ENCODE data around the gene CSHL1.

CSHL1 gene

DNA sequence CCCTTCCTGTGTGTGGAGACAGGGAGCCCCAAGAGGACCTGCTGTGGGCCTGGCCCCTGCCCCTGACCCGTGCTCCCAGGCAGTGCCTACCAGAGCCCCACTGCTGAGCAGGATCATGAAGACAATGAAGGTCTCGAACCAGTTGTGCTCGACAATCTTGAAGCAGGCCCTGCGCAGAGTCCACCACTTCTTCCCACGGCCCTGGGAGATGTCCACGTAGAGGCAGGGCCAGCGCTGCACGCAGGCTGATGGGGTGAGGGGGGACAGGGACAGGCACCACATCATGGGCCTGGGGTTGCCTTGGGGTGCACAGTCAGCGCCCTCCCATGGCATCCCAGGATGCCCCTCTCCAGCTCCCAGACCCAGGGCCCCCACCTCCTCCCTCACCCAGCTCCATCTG lies 37.5 kb upstream of the CSHL1 start:
- Histone ChIP-seq H3K4me3 (ENCODE audit: low read length in 2 of 2) (no peak overlapping the region), H3K27ac (ENCODE audit: low read depth in 2 of 2, low read length in 2 of 2) (no peak overlapping the region), H3K36me3 (ENCODE audit: control insufficient read depth in 2 of 2, insufficient read depth in 2 of 2, low read length in 2 of 2) (no peaks in the 10 kb centered on the region), H3K4me1 (ENCODE audit: control insufficient read depth in 2 of 2, insufficient read depth in 2 of 2, low read length in 2 of 2) (peaks cover 8% of the 10 kb centered on the region in 2 donors), H3K9ac (ENCODE audit: low read depth in 1 of 2, low read length in 2 of 2) (no peak overlapping the region), H3K9me3 (ENCODE audit: control insufficient read depth in 2 of 2, low read length in 2 of 2) (no peaks in the 10 kb centered on the region), H3K27me3 (ENCODE audit: control insufficient read depth in 2 of 2, insufficient read depth in 2 of 2, low read length in 2 of 2) (no peaks in the 10 kb centered on the region)

DNA sequence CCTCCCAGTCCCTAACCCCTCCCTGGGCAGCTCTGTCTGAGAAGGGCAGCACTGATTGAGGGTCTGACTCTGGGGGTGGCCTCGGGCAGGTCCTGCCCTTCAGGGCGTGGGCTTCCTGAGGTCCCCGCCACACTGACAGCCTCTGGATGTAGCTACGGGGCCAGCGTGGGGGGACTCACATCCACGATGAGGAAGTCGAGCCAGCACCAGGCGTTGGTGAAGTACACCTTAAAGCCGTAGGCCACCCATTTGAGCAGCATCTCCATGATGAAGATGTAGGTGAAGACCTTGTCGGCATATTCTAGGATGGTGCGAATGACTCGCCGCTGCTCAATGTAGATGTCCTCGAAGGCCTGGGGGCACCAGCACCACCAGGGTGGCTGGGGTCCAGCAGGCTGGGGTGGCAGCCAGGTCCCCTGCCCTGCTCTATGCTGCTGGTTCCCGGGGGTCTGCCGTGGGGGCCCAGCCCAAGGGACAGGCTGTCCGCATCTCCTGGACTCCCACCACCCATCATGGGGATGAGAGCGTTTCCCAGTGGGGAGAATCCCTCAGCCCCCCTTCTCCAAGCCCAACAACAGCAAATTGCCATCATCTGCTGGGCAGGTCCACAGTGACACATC lies 36.8 kb upstream of the CSHL1 start:
- H3K4me3 ChIP-seq (ENCODE audit: low read length in 2 of 2), result no peak overlapping the region
- peaks cover 8% of the 10 kb centered on the region in 2 donors for H3K4me1 ChIP-seq (ENCODE audit: control insufficient read depth in 2 of 2, insufficient read depth in 2 of 2, low read length in 2 of 2)
- no peak overlapping the region for H3K9ac ChIP-seq (ENCODE audit: low read depth in 1 of 2, low read length in 2 of 2)
- H3K27me3 ChIP-seq (ENCODE audit: control insufficient read depth in 2 of 2, insufficient read depth in 2 of 2, low read length in 2 of 2), result no peaks in the 10 kb centered on the region
- H3K9me3 ChIP-seq (ENCODE audit: control insufficient read depth in 2 of 2, low read length in 2 of 2), result no peaks in the 10 kb centered on the region
- H3K27ac ChIP-seq (ENCODE audit: low read depth in 2 of 2, low read length in 2 of 2), result no peak overlapping the region
- H3K36me3 ChIP-seq (ENCODE audit: control insufficient read depth in 2 of 2, insufficient read depth in 2 of 2, low read length in 2 of 2), result no peaks in the 10 kb centered on the region

DNA sequence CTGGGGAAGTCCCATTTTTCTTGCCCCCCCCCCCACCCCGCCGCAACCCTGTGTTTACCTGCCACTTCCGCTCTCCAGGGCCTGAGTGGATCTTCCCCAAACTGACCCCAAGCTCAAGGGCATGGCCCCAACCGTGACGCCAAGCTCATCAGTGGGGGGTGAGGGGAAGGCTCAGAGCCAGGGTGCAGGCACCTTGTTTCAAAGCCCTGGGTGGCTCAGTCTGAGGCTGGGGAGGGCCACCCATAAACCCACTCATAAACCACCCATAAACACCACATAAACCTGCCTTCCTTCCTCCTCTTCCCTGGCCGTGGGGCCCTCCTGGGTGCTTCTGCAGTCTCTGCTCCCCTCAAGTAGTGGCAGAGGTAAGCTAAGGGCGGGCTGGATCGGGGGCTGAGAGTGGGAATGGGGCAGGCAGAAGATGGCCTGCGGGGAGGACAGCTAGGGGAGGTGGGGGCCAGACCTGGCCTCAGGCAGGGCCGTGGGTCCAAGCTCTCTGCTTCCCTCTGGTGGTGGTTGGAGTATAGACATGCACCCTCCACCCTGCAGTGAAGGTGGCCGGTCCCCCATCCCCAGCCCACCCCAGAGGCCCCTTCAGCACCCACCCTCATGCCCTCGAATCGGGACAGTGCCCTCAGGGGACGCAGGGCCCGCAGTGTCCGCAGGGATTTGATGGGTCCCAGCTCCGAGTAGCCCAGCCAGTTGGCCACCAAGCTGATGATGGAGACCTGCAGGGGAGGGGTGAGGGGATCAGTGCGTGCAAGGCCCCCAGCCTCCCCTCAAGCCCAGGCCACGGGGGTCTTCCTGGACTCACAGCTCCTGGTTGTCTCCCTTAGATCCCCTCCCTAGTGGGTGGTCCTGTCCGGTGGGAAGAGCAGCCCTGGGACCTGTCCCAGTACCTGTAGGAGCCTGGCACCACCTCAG lies 35.6 kb upstream of the CSHL1 start:
- no peak overlapping the region for H3K9ac ChIP-seq (ENCODE audit: low read depth in 1 of 2, low read length in 2 of 2)
- no peaks in the 10 kb centered on the region for H3K36me3 ChIP-seq (ENCODE audit: control insufficient read depth in 2 of 2, insufficient read depth in 2 of 2, low read length in 2 of 2)
- peaks cover 8% of the 10 kb centered on the region in 2 donors for H3K4me1 ChIP-seq (ENCODE audit: control insufficient read depth in 2 of 2, insufficient read depth in 2 of 2, low read length in 2 of 2)
- peak overlapping the region in 1 of 2 donors; percentile 32 for H3K27ac ChIP-seq (ENCODE audit: low read depth in 2 of 2, low read length in 2 of 2)
- no peaks in the 10 kb centered on the region for H3K27me3 ChIP-seq (ENCODE audit: control insufficient read depth in 2 of 2, insufficient read depth in 2 of 2, low read length in 2 of 2)
- H3K9me3 ChIP-seq (ENCODE audit: control insufficient read depth in 2 of 2, low read length in 2 of 2), result no peaks in the 10 kb centered on the region
- H3K4me3 ChIP-seq (ENCODE audit: low read length in 2 of 2), result peak overlapping the region; percentile 27 to 50

GRCh38 chr17:63945784-63946439 lies 34.9 kb upstream of the CSHL1 start:
- no peaks in the 10 kb centered on the region for H3K9me3 ChIP-seq (ENCODE audit: control insufficient read depth in 2 of 2, low read length in 2 of 2)
- H3K4me3 ChIP-seq (ENCODE audit: low read length in 2 of 2), result peak overlapping the region in 1 of 2 donors; percentile 20
- no peaks in the 10 kb centered on the region for H3K36me3 ChIP-seq (ENCODE audit: control insufficient read depth in 2 of 2, insufficient read depth in 2 of 2, low read length in 2 of 2)
- H3K9ac ChIP-seq (ENCODE audit: low read depth in 1 of 2, low read length in 2 of 2), result no peak overlapping the region
- no peaks in the 10 kb centered on the region for H3K27me3 ChIP-seq (ENCODE audit: control insufficient read depth in 2 of 2, insufficient read depth in 2 of 2, low read length in 2 of 2)
- H3K4me1 ChIP-seq (ENCODE audit: control insufficient read depth in 2 of 2, insufficient read depth in 2 of 2, low read length in 2 of 2), result peaks cover 8% of the 10 kb centered on the region in 2 donors
- peak overlapping the region in 1 of 2 donors; percentile 32 for H3K27ac ChIP-seq (ENCODE audit: low read depth in 2 of 2, low read length in 2 of 2)

DNA sequence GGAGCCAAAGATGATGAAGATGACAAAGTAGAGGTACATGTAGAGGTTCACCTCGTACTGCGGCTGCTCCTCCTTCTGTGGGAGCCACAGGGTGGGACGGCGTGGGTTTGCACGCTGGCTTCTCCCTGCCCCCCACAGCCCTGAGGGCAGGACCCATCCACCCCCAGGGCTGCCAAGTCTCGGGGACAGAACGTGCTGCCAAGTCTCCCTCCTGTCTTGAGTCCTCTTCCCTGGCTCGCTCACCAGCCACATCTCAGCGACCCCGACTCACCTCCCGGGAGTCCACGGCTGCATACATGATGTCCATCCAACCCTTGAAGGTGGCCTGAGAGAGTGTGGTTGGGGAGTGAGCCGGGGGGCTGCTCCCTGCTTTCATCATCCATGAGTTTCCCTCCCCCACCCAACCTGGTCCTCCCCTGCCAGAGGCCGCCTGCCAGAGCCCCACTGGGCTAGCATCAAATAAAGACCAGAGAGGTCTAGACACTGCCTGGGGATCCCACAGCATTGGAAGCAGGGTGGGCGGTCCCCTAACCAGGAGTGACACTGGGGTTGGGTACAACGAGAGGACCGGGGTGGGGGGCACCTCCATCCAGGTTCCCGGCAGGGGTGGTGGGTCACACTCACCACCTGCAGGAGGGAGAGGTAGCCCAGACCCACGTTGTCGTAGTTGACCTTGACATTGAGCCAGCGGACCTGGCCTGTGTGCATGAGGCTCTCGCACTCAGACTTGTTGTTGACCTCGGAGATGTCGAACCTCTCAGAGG lies 33.9 kb upstream of the CSHL1 start:
- no peaks in the 10 kb centered on the region for H3K9me3 ChIP-seq (ENCODE audit: control insufficient read depth in 2 of 2, low read length in 2 of 2)
- H3K4me1 ChIP-seq (ENCODE audit: control insufficient read depth in 2 of 2, insufficient read depth in 2 of 2, low read length in 2 of 2), result peaks cover 8% of the 10 kb centered on the region in 2 donors
- H3K27me3 ChIP-seq (ENCODE audit: control insufficient read depth in 2 of 2, insufficient read depth in 2 of 2, low read length in 2 of 2), result no peaks in the 10 kb centered on the region
- H3K4me3 ChIP-seq (ENCODE audit: low read length in 2 of 2), result no peak overlapping the region
- H3K36me3 ChIP-seq (ENCODE audit: control insufficient read depth in 2 of 2, insufficient read depth in 2 of 2, low read length in 2 of 2), result no peaks in the 10 kb centered on the region
- no peak overlapping the region for H3K9ac ChIP-seq (ENCODE audit: low read depth in 1 of 2, low read length in 2 of 2)
- no peak overlapping the region for H3K27ac ChIP-seq (ENCODE audit: low read depth in 2 of 2, low read length in 2 of 2)

GRCh38 chr17:63943745-63944144 lies 32.7 kb upstream of the CSHL1 start:
- no peak overlapping the region for H3K9ac ChIP-seq (ENCODE audit: low read depth in 1 of 2, low read length in 2 of 2)
- H3K27ac ChIP-seq (ENCODE audit: low read depth in 2 of 2, low read length in 2 of 2), result no peak overlapping the region
- peaks cover 8% of the 10 kb centered on the region in 2 donors for H3K4me1 ChIP-seq (ENCODE audit: control insufficient read depth in 2 of 2, insufficient read depth in 2 of 2, low read length in 2 of 2)
- H3K27me3 ChIP-seq (ENCODE audit: control insufficient read depth in 2 of 2, insufficient read depth in 2 of 2, low read length in 2 of 2), result no peaks in the 10 kb centered on the region
- no peak overlapping the region for H3K4me3 ChIP-seq (ENCODE audit: low read length in 2 of 2)
- H3K36me3 ChIP-seq (ENCODE audit: control insufficient read depth in 2 of 2, insufficient read depth in 2 of 2, low read length in 2 of 2), result no peaks in the 10 kb centered on the region
- H3K9me3 ChIP-seq (ENCODE audit: control insufficient read depth in 2 of 2, low read length in 2 of 2), result no peaks in the 10 kb centered on the region

- no peaks in the 10 kb centered on the region for H3K9me3 ChIP-seq (ENCODE audit: control insufficient read depth in 2 of 2, low read length in 2 of 2)
- no peaks in the 10 kb centered on the region for H3K36me3 ChIP-seq (ENCODE audit: control insufficient read depth in 2 of 2, insufficient read depth in 2 of 2, low read length in 2 of 2)
- H3K4me1 ChIP-seq (ENCODE audit: control insufficient read depth in 2 of 2, insufficient read depth in 2 of 2, low read length in 2 of 2), result peaks cover 8% of the 10 kb centered on the region in 2 donors
- H3K27ac ChIP-seq (ENCODE audit: low read depth in 2 of 2, low read length in 2 of 2), result no peak overlapping the region
- no peak overlapping the region for H3K4me3 ChIP-seq (ENCODE audit: low read length in 2 of 2)
- H3K27me3 ChIP-seq (ENCODE audit: control insufficient read depth in 2 of 2, insufficient read depth in 2 of 2, low read length in 2 of 2), result no peaks in the 10 kb centered on the region
- H3K9ac ChIP-seq (ENCODE audit: low read depth in 1 of 2, low read length in 2 of 2), result no peak overlapping the region
Measured at GRCh38 chr17:63942309-63942985, 31.4 kb upstream of the CSHL1 start.

DNA sequence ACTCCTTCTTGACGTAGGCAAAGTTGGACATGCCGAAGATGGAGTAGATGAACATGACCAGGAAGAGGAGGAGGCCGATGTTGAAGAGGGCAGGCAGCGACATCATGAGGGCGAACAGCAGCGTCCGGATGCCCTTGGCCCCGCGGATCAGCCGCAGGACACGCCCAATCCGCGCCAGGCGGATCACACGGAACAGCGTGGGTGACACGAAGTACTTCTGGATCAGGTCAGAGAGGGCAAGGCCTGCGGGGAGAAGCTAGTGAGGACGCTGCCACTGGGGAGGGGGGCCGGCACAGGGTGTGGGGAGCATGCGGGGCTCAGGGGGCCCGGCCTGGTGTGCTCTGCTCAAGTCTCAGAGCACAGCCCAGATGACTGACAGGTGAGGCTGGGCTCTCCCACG lies 30.7 kb upstream of the CSHL1 start:
- Histone ChIP-seq H3K27me3 (ENCODE audit: control insufficient read depth in 2 of 2, insufficient read depth in 2 of 2, low read length in 2 of 2) (no peaks in the 10 kb centered on the region), H3K36me3 (ENCODE audit: control insufficient read depth in 2 of 2, insufficient read depth in 2 of 2, low read length in 2 of 2) (no peaks in the 10 kb centered on the region), H3K4me1 (ENCODE audit: control insufficient read depth in 2 of 2, insufficient read depth in 2 of 2, low read length in 2 of 2) (peaks cover 8% of the 10 kb centered on the region in 2 donors), H3K9ac (ENCODE audit: low read depth in 1 of 2, low read length in 2 of 2) (no peak overlapping the region), H3K4me3 (ENCODE audit: low read length in 2 of 2) (no peak overlapping the region), H3K27ac (ENCODE audit: low read depth in 2 of 2, low read length in 2 of 2) (no peak overlapping the region), H3K9me3 (ENCODE audit: control insufficient read depth in 2 of 2, low read length in 2 of 2) (no peaks in the 10 kb centered on the region)

DNA sequence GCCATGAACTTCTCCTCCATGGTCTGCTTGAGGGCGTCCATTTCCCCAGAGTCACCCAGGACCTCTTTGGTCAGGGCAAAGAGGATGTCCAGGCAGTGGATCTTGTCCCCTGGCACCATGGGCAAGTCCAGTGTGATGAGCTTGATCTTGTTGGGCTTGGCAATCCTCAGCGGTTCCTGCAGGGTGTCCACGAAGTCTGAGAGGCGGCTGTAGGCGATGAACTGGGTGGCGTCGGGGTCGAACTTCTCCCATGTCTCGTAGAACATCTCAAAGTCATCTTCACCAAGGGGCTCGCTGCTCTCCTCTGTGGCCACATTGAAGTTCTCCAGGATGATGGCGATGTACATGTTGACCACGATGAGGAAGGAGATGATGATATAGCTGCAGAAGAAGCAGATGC lies 30.1 kb upstream of the CSHL1 start:
- Histone ChIP-seq H3K9ac (ENCODE audit: low read depth in 1 of 2, low read length in 2 of 2) (no peak overlapping the region), H3K27me3 (ENCODE audit: control insufficient read depth in 2 of 2, insufficient read depth in 2 of 2, low read length in 2 of 2) (no peaks in the 10 kb centered on the region), H3K4me3 (ENCODE audit: low read length in 2 of 2) (no peak overlapping the region), H3K36me3 (ENCODE audit: control insufficient read depth in 2 of 2, insufficient read depth in 2 of 2, low read length in 2 of 2) (no peaks in the 10 kb centered on the region), H3K4me1 (ENCODE audit: control insufficient read depth in 2 of 2, insufficient read depth in 2 of 2, low read length in 2 of 2) (peaks cover 4% of the 10 kb centered on the region in 2 donors), H3K27ac (ENCODE audit: low read depth in 2 of 2, low read length in 2 of 2) (no peak overlapping the region), H3K9me3 (ENCODE audit: control insufficient read depth in 2 of 2, low read length in 2 of 2) (no peaks in the 10 kb centered on the region)
